Mesothelial cell of epicardium (in vitro differentiated cells): ENCODE data around the gene U2AF2. TPM values are rescaled to one million over a fixed set of nuclear protein-coding genes. Genes with fewer than 3 reads are reported as not detected.

Experiments used
- DNase-seq, 2 experiments: peaks; one replicate each; pipeline ENCODE4 v3.0.0; 2021; ENCODE audit warnings: low spot score in 2 of 2; ENCODE audit not compliant: unreplicated experiment in 2 of 2
- H3K27ac Mint-ChIP-seq: 2 replicates; pipeline ENCODE4 v1.8.0; 2021; ENCODE audit warnings: mixed read lengths
- H3K27me3 Mint-ChIP-seq: 2 replicates; pipeline ENCODE4 v1.8.0; 2021; ENCODE audit warnings: low read depth, mixed read lengths
- H3K36me3 Mint-ChIP-seq: 2 replicates; pipeline ENCODE4 v1.8.0; 2021; ENCODE audit warnings: mixed read lengths
- H3K4me1 Mint-ChIP-seq: 2 replicates; pipeline ENCODE4 v1.8.0; 2021; ENCODE audit warnings: mixed read lengths
- H3K4me3 Mint-ChIP-seq: 2 replicates; pipeline ENCODE4 v1.8.0; 2021; ENCODE audit warnings: mild to moderate bottlenecking, moderate library complexity, mixed read lengths
- H3K9me3 Mint-ChIP-seq: 2 replicates; pipeline ENCODE4 v1.8.0; 2021; ENCODE audit warnings: mixed read lengths
- CTCF ChIP-seq: fragments of 200-600 bp; sonication (generic); IDR thresholded peaks from one replicate; pipeline ENCODE4 v1.5.0; 2021; ENCODE audit warnings: antibody characterized with exemption; ENCODE audit not compliant: unreplicated experiment
- total RNA-seq: library from RNA; stranded (reverse); gene quantifications from 3 replicates; pipeline ENCODE4 v1.2.1, GENCODE V29; 2021

The U2AF2 gene
- total RNA-seq, 1 donor from 2014 or later, result 245 TPM

GRCh38 chr19:55680339-55681130 is 25.7 kb downstream of the U2AF2 start:
- no peak overlapping the region for H3K4me3 Mint-ChIP-seq
- H3K36me3 Mint-ChIP-seq, result peaks cover 19% of the 10 kb centered on the region
- peaks cover 20% of the 10 kb centered on the region for H3K4me1 Mint-ChIP-seq
- no peak for DNase-seq
- no peaks in the 10 kb centered on the region for H3K27me3 Mint-ChIP-seq
- no peak overlapping the region for H3K27ac Mint-ChIP-seq
- H3K9me3 Mint-ChIP-seq, result no peaks in the 10 kb centered on the region
- TF ChIP-seq CTCF, result no peak

GRCh38 chr19:55681131-55682092 is 26.6 kb downstream of the U2AF2 start:
- Mint-ChIP-seq H3K9me3 (no peaks in the 10 kb centered on the region), H3K4me1 (peaks cover 13% of the 10 kb centered on the region), H3K27ac (no peak overlapping the region), H3K27me3 (no peaks in the 10 kb centered on the region), H3K36me3 (peaks cover 19% of the 10 kb centered on the region), H3K4me3 (no peak overlapping the region)
- no peak for TF ChIP-seq CTCF
- no peak for DNase-seq

- Mint-ChIP-seq H3K4me1 (no peaks in the 10 kb centered on the region), H3K4me3 (no peak overlapping the region), H3K9me3 (no peaks in the 10 kb centered on the region), H3K36me3 (peaks cover 19% of the 10 kb centered on the region), H3K27ac (no peak overlapping the region), H3K27me3 (no peaks in the 10 kb centered on the region)
- no peak for DNase-seq
- no peak for TF ChIP-seq CTCF
Observed at GRCh38 chr19:55683449-55684261, 28.8 kb downstream of the U2AF2 start.

GRCh38 chr19:55684946-55685681 is 30.3 kb downstream of the U2AF2 start:
- no peak for TF ChIP-seq CTCF
- no peak for DNase-seq
- H3K9me3 Mint-ChIP-seq, result no peaks in the 10 kb centered on the region
- H3K27me3 Mint-ChIP-seq, result no peaks in the 10 kb centered on the region
- H3K4me3 Mint-ChIP-seq, result no peak overlapping the region
- H3K4me1 Mint-ChIP-seq, result no peaks in the 10 kb centered on the region
- peaks cover 19% of the 10 kb centered on the region for H3K36me3 Mint-ChIP-seq
- no peak overlapping the region for H3K27ac Mint-ChIP-seq

- Mint-ChIP-seq H3K27ac (no peak overlapping the region), H3K4me3 (no peak overlapping the region), H3K27me3 (no peaks in the 10 kb centered on the region), H3K9me3 (no peaks in the 10 kb centered on the region), H3K36me3 (peaks cover 13% of the 10 kb centered on the region), H3K4me1 (no peaks in the 10 kb centered on the region)
- no peak for TF ChIP-seq CTCF
- no peak for DNase-seq
Observed at GRCh38 chr19:55685776-55686175, 30.9 kb downstream of the U2AF2 start.
